ENCODE results near the gene ITPR1. TPM values are rescaled to one million over a fixed set of nuclear protein-coding genes. Genes with fewer than 3 reads are reported as not detected.

The ITPR1 gene
- total RNA-seq, 2 donors from 2014 or later, result 7.0 to 18.2 TPM

- no peak for TF ChIP-seq CTCF (IDR thresholded peaks at IDR 0.05)
- Histone ChIP-seq H3K9ac (ENCODE audit: low read depth in 2 of 2, low read length in 2 of 2) (no peak overlapping the region), H3K27me3 (no peaks in the 10 kb centered on the region), H3K27ac (no peak overlapping the region), H3K9me3 (no peaks in the 10 kb centered on the region), H3K4me1 (no peaks in the 10 kb centered on the region), H3K36me3 (no peaks in the 10 kb centered on the region), H3K4me3 (no peak overlapping the region)
- DNase-seq, result no peak
- intact Hi-C loops (cut with DNase I), result no loop called here
Measured at GRCh38 chr3:4604693-4605092, 111.5 kb downstream of the ITPR1 start.

GRCh38 chr3:4606911-4607310, 113.8 kb downstream of the ITPR1 start:
- no peak for DNase-seq
- Histone ChIP-seq H3K4me3 (no peak overlapping the region), H3K9ac (ENCODE audit: low read depth in 2 of 2, low read length in 2 of 2) (no peak overlapping the region), H3K27me3 (no peaks in the 10 kb centered on the region), H3K4me1 (no peaks in the 10 kb centered on the region), H3K36me3 (no peaks in the 10 kb centered on the region), H3K9me3 (no peaks in the 10 kb centered on the region), H3K27ac (no peak overlapping the region)
- TF ChIP-seq CTCF (IDR thresholded peaks at IDR 0.05), result no peak
- intact Hi-C loops (cut with DNase I), result no loop called here

- Histone ChIP-seq H3K27ac (no peak overlapping the region), H3K9ac (ENCODE audit: low read depth in 2 of 2, low read length in 2 of 2) (no peak overlapping the region), H3K4me3 (no peak overlapping the region), H3K4me1 (no peaks in the 10 kb centered on the region), H3K9me3 (no peaks in the 10 kb centered on the region), H3K36me3 (no peaks in the 10 kb centered on the region), H3K27me3 (no peaks in the 10 kb centered on the region)
- intact Hi-C loops (cut with DNase I), result no loop called here
- DNase-seq, result no peak
- TF ChIP-seq CTCF (IDR thresholded peaks at IDR 0.05), result no peak
Measured at GRCh38 chr3:4613366-4613765, 120.2 kb downstream of the ITPR1 start.

- H3K4me3 ChIP-seq, result no peak overlapping the region
- TF ChIP-seq CTCF (IDR thresholded peaks at IDR 0.05), result no peak
- H3K9ac ChIP-seq (ENCODE audit: low read depth in 2 of 2, low read length in 2 of 2), result no peak overlapping the region
- DNase-seq, result no peak
- no peaks in the 10 kb centered on the region for H3K36me3 ChIP-seq
- no peaks in the 10 kb centered on the region for H3K27me3 ChIP-seq
- no peaks in the 10 kb centered on the region for H3K9me3 ChIP-seq
- H3K27ac ChIP-seq, result no peak overlapping the region
- intact Hi-C loops (cut with DNase I), result no loop called here
- H3K4me1 ChIP-seq, result no peaks in the 10 kb centered on the region
Measured at GRCh38 chr3:4614070-4614469, 120.9 kb downstream of the ITPR1 start.

- no peak overlapping the region for H3K27ac ChIP-seq
- H3K27me3 ChIP-seq, result no peaks in the 10 kb centered on the region
- H3K9me3 ChIP-seq, result no peaks in the 10 kb centered on the region
- H3K4me1 ChIP-seq, result no peaks in the 10 kb centered on the region
- H3K4me3 ChIP-seq, result no peak overlapping the region
- no peak overlapping the region for H3K9ac ChIP-seq (ENCODE audit: low read depth in 2 of 2, low read length in 2 of 2)
- intact Hi-C loops (cut with DNase I), result no loop called here
- no peaks in the 10 kb centered on the region for H3K36me3 ChIP-seq
- DNase-seq, result no peak
- no peak for TF ChIP-seq CTCF (IDR thresholded peaks at IDR 0.05)
Measured at GRCh38 chr3:4614927-4615326, 121.8 kb downstream of the ITPR1 start.

GRCh38 chr3:4615750-4616149, 122.6 kb downstream of the ITPR1 start:
- Histone ChIP-seq H3K27me3 (no peaks in the 10 kb centered on the region), H3K9ac (ENCODE audit: low read depth in 2 of 2, low read length in 2 of 2) (no peak overlapping the region), H3K9me3 (no peaks in the 10 kb centered on the region), H3K27ac (no peak overlapping the region), H3K4me1 (no peaks in the 10 kb centered on the region), H3K36me3 (no peaks in the 10 kb centered on the region), H3K4me3 (no peak overlapping the region)
- DNase-seq, result no peak
- intact Hi-C loops (cut with DNase I), result no loop called here
- no peak for TF ChIP-seq CTCF (IDR thresholded peaks at IDR 0.05)
